Neural cell (in vitro differentiated cells): ENCODE results near the gene WDR35.

Source experiments
- CTCF ChIP-seq: fragments of 450-650 bp; IDR thresholded peaks from 2 replicates; pipeline ENCODE4 v1.5.1; 2014; ENCODE audit warnings: antibody characterized with exemption, mild to moderate bottlenecking, moderate library complexity; ENCODE audit not compliant: poor library complexity, severe bottlenecking
- EP300 ChIP-seq: fragments of 450-650 bp; conservative IDR thresholded peaks from 2 replicates; pipeline ENCODE4 v1.6.1; 2014; ENCODE audit warnings: antibody characterized with exemption, mild to moderate bottlenecking, moderate library complexity; ENCODE audit not compliant: poor library complexity, severe bottlenecking
- EZH2 ChIP-seq: fragments of 200-600, 300-800 bp; shearing (Covaris generic), sonication (generic); IDR thresholded peaks from 2 replicates; pipeline ENCODE4 v1.6.1; 2014; ENCODE audit warnings: antibody characterized with exemption, low read length, borderline replicate concordance, mild to moderate bottlenecking; ENCODE audit not compliant: insufficient read depth, poor library complexity, severe bottlenecking
- MXI1 ChIP-seq: fragments of 450-650 bp; conservative IDR thresholded peaks from 2 replicates; pipeline ENCODE4 v1.6.1; 2014; ENCODE audit warnings: antibody characterized with exemption, mild to moderate bottlenecking; ENCODE audit not compliant: poor library complexity, severe bottlenecking
- POLR2AphosphoS5 ChIP-seq: IDR thresholded peaks from 2 replicates; pipeline ENCODE4 v1.6.1; 2012
- REST ChIP-seq: IDR thresholded peaks from 2 replicates; pipeline ENCODE4 v1.6.1; 2012; ENCODE audit warnings: borderline replicate concordance

- TF ChIP-seq CTCF (no peak), EP300 (no peak), POLR2AphosphoS5 (no peak), REST (no peak), MXI1 (no peak), EZH2 (no peak)
Observed at GRCh38 chr2:19902216-19902740, 87.6 kb downstream of the WDR35 start.
